ENCODE data around the gene CHCHD4.

- TF ChIP-seq, protein P1, sequence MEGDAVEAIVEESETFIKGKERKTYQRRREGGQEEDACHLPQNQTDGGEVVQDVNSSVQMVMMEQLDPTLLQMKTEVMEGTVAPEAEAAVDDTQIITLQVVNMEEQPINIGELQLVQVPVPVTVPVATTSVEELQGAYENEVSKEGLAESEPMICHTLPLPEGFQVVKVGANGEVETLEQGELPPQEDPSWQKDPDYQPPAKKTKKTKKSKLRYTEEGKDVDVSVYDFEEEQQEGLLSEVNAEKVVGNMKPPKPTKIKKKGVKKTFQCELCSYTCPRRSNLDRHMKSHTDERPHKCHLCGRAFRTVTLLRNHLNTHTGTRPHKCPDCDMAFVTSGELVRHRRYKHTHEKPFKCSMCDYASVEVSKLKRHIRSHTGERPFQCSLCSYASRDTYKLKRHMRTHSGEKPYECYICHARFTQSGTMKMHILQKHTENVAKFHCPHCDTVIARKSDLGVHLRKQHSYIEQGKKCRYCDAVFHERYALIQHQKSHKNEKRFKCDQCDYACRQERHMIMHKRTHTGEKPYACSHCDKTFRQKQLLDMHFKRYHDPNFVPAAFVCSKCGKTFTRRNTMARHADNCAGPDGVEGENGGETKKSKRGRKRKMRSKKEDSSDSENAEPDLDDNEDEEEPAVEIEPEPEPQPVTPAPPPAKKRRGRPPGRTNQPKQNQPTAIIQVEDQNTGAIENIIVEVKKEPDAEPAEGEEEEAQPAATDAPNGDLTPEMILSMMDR (IDR thresholded peaks at IDR 0.05): no peak
- TF ChIP-seq POLR2A (IDR thresholded peaks at IDR 0.05): no peak
- TF ChIP-seq EP300 (IDR thresholded peaks at IDR 0.05): no peak
Observed at GRCh38 chr3:14161282-14161681, 36.6 kb upstream of the CHCHD4 start.
